SK-N-SH (cell line): ENCODE measurements around the gene GPR162.

Experiments
- EZH2phosphoT487 ChIP-seq: fragments of 200-600 bp; sonication (generic); IDR thresholded peaks from 2 replicates; pipeline ENCODE4 v1.6.1; 2017; ENCODE audit warnings: low read depth, mixed run types, mild to moderate bottlenecking, antibody characterized with exemption, moderate library complexity, borderline replicate concordance
- GABPA ChIP-seq: IDR thresholded peaks from 2 replicates; pipeline ENCODE4 v1.4.0; 2012; ENCODE audit warnings: low read depth, mild to moderate bottlenecking
- MAX ChIP-seq: IDR thresholded peaks from 2 replicates; pipeline ENCODE4 v1.4.0; 2012; ENCODE audit warnings: low read depth
- POLR2AphosphoS5 ChIP-seq: IDR thresholded peaks from 2 replicates; pipeline ENCODE4 v1.6.1; 2012; ENCODE audit warnings: low read depth, low read length
- SIN3A ChIP-seq: IDR thresholded peaks from 2 replicates; pipeline ENCODE4 v1.6.1; 2012; ENCODE audit warnings: low read depth, mild to moderate bottlenecking, low read length, moderate library complexity, borderline replicate concordance
- TAF1 ChIP-seq: IDR thresholded peaks from 2 replicates; pipeline ENCODE4 v1.6.1; 2012; ENCODE audit warnings: low read depth, mild to moderate bottlenecking, low read length, moderate library complexity, borderline replicate concordance

DNA sequence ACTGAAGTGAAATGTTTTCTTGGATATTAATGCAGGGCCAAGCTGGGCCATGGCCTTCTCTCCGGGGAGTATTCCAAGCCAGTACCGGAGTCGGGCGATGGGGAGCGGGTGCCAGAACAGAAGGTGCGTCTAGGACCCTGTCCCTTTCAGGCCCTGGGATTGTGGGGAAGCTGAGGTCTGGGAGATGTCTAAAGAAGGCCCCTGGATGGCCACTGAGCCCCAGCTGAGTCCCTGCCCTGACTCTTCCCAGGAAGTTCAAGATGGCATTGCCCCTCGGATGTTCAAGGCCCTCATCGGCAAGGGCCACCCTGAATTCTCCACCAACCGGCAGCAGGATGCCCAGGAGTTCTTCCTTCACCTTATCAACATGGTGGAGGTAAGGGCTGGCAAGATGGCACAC, 38.5 kb downstream of the GPR162 start:
- TF ChIP-seq GABPA (no peak), SIN3A (no peak), POLR2AphosphoS5 (no peak), MAX (no peak), EZH2phosphoT487 (no peak), TAF1 (no peak)
